ENCODE measurements around the gene LZTS2.
"Not testable (repeated sequence)": the region's sequence is repeated elsewhere in the genome, so short reads cannot be mapped to it uniquely, and the experiment has no call there.

The LZTS2 gene

DNA sequence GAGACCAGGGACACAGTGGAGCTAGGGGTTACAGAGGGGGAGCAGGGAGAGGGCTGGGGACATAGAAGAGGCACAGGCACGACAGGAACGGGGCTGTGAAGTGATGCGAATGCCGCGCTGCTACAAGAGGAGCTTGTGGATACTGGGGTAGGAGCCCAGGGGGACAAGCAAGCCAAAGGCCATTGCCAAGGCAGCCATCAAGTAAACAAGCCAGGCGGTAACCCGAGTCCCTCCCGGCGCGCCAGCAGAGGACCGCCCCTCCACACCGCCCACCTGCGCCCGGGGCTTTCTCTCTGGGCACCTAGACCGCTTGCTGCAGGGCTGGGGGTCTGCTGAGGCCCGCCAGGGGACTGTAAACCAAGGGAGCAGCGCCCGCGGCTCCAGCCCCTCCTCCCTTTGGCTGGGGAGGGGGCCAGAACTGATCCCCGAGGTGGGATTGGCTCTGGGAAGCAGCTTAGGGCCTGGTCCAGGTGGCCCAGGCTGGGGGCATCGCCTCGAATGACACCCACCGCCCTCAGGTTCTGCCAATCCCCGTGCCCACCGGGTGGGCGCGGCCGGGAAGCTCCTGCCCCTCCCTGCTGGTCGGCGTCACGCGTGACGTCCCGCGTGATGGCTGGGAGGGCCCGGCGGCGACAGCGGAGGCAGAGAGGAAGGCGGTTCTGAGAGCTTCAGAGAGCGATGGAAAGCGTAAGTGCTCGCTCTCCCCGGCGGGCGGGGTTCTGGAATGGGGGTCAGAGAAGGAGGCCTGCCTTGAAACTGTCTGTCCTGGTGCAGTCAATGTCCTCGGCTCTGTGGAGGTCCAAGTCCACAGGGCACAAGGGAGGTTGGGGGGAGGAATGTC, 32.4 kb downstream of the LZTS2 start:
- peak; percentile 74 for TF ChIP-seq POLR2A (IDR thresholded peaks at IDR 0.05; ENCODE audit: low read depth, low read length)
- no peak for FAIRE-seq
- no peak for DNase-seq (ENCODE audit: insufficient read length, low spot score)

DNA sequence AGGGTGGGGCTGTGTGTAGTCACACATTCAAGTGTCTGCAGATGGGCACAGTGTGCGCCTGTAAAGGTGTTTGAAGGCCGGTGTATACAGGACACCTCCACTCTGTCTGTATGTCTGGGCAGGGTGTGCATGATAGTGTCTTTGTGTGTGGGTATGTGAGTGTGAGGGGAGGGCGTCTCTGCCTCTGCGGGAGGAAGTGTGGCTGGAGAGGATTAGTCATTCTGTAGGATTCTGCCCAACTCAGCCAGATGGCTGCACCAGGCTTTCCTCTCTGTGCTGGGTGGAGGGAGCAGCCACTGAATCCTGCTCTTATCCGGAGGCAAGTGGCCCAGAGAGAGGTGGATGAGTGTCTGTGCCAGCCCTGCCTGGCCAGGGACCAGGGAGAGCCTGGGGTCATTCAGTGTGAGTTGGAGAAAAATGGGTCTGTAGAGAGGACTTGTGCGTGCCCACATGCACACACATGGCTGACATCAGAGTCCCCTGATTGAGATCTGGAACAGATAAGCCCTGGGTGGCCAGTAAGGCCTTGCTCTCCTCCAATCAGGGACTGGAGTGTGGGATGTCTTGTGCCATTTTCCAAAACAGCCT, 33.1 kb downstream of the LZTS2 start:
- FAIRE-seq (peak; percentile 27), DNase-seq (ENCODE audit: insufficient read length, low spot score) (peak; percentile 80)
- TF ChIP-seq POLR2A (IDR thresholded peaks at IDR 0.05; ENCODE audit: low read depth, low read length) = peak; percentile 31

DNA sequence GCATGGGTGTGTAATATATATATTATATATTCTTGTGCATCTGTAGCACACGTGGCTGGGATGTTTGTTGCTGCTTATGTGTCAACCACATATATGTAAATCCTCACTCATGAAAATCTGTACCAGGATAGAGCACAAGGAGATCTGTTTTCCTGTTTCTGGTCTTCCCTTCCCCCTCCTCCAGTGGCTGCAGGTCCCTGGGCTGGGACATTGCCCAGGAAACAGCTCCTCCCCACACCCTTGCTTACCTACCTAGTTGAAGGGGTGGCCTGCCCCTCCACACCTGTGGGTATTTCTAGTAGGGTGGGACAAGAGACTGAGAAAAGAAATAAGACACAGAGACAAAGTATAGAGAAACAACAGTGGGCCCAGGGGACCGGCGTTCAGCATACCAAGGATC, 33.7 kb downstream of the LZTS2 start:
- no peak for TF ChIP-seq POLR2A (IDR thresholded peaks at IDR 0.05; ENCODE audit: low read depth, low read length)
- DNase-seq (ENCODE audit: insufficient read length, low spot score) = no peak
- FAIRE-seq = no peak

DNA sequence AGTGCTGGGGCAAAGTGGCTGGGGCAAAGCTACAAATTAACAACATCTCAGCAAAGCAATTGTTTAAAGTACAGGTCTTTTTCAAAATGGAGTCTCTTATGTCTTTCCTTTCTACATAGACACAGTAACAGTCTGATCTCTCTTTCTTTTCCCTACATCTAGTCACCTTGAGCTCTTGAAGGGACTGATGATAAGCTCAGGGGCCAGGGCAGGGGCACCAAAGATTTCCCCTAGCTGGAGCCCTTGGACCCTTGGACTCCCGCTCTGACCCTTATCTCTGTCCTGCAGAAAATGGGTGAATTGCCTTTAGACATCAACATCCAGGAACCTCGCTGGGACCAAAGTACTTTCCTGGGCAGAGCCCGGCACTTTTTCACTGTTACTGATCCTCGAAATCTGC, 34.8 kb downstream of the LZTS2 start:
- not testable (repeated sequence) for DNase-seq (ENCODE audit: insufficient read length, low spot score); FAIRE-seq

DNA sequence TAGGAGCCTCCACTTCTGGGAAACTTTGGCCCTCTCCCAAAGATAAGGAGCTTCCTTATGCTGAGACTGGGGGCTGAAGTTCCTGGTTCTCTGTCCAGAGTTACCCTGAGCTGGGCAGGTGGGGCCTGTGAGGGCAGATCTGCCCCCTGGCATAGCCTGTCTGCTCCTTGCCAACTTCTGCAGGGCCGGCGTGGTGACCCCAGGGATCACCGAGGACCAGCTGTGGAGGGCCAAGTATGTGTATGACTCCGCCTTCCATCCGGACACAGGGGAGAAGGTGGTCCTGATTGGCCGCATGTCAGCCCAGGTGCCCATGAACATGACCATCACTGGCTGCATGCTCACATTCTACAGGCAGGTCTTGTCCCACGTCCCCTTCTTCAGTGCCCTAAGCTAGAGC, 35.7 kb downstream of the LZTS2 start:
- no peak for TF ChIP-seq POLR2A (IDR thresholded peaks at IDR 0.05; ENCODE audit: low read depth, low read length)
- FAIRE-seq (no peak), DNase-seq (ENCODE audit: insufficient read length, low spot score) (no peak)

DNA sequence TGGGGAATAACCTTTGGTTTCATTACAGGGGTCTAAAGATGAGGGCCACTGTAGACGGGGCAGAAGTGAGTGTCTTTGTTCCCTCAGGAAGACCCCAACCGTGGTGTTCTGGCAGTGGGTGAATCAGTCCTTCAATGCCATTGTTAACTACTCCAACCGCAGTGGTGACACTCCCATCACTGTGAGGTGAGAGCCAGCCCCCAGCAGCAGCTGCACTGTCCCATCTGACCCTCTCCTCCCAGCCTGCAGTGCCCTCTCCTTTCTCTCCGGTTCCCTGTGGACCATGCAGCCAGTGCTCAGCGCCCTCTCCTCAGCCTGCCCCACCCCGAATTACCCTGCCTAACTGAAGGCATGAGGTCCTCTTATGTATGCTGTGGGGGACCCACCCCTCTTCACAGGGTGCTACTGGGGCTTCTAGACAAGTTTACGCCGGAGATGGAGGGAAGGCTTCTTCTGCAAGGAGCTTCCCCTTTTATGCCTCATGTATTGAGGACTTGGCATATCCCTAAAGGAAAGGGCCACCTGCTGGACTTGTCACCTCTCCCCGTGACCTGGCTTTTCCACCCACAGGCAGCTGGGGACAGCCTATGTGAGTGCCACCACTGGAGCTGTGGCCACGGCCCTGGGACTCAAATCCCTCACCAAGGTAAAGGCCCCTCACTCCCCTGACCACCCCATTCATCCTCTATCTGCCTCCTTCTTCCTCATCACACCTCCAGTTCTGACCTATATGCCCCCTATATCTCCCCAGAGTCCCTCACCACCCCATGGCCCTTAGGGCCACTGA, 36.5 kb downstream of the LZTS2 start:
- no peak for FAIRE-seq
- DNase-seq (ENCODE audit: insufficient read length, low spot score) = no peak
- TF ChIP-seq POLR2A (IDR thresholded peaks at IDR 0.05; ENCODE audit: low read depth, low read length) = no peak

DNA sequence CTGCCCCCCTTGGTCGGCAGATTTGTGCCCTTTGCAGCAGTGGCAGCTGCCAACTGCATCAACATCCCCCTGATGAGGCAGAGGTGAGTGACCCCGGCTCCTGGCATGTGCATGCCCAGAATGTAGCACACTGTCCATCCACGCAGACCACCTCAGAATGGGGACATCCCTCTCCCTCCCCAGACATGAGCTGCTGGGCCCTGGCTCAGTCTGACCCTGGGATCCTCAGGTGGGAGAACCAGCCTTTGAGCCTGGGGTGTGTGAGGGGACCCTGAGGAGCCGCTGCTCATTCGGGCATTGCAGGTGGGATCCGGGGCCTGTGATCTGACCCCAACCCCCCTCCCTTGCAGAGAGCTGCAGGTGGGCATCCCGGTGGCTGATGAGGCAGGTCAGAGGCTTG, 37.1 kb downstream of the LZTS2 start:
- DNase-seq (ENCODE audit: insufficient read length, low spot score) (no peak), FAIRE-seq (no peak)
- no peak for TF ChIP-seq POLR2A (IDR thresholded peaks at IDR 0.05; ENCODE audit: low read depth, low read length)

DNA sequence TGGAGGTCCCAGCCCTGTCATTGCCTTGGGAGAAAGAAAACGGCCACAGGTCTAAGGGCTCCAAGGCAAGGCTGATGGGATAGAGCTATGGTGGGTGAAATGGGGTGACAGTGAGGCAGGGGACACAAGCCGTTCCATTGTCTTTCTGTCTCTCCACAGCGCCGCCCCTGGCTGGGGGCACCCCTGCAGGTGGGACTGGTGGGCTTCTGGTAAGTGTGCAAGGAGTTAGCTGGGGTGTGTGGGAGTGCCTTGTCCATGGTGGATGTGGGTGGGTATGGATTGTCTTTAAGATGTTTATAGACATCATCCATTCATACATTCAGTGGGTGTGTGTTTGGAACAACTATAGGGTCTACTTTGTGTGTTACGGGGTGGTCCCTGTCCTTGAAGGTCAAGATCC, 38.9 kb downstream of the LZTS2 start:
- TF ChIP-seq POLR2A (IDR thresholded peaks at IDR 0.05; ENCODE audit: low read depth, low read length) = no peak
- DNase-seq (ENCODE audit: insufficient read length, low spot score) = no peak
- no peak for FAIRE-seq

DNA sequence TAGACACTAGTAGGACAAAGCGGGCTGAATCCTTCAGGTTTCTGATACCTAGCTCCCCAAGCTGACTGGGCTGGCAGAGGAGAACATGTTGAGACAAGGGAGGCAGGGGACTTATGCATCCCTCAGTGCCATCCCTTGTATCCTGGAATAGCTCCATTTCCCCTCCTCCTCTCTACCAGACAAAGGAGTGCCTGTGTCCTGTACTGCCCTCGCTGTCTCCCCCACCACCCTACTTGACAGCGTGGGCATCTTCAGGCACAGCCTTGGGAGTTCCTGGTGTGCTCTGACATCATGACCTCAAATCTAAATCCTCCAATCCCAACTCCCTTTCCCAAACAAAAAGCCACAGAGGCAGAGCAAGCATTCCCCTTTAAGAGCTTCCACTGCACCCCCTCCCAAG, 40.5 kb downstream of the LZTS2 start:
- no peak for FAIRE-seq
- DNase-seq (ENCODE audit: insufficient read length, low spot score) = no peak
- no peak for TF ChIP-seq POLR2A (IDR thresholded peaks at IDR 0.05; ENCODE audit: low read depth, low read length)

DNA sequence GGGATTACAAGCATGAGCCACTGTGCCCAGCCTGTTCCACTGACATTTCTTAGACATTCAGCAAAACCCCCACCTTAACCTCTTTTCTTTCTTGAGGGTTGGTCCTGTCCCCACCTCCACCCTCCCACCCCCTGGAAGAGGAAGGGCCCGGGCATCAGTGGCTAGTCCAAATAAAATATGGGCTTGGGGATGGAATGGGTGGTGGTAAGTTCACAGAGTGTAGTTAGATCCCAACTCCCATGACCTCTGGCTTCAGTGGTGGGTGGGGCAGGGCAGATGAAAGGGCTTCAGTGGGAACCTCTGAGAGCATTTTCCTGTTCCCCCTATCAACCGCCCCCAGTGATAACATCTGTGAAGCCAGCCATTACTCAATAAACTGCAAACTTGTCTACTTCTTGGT, 41.2 kb downstream of the LZTS2 start:
- FAIRE-seq (no peak), DNase-seq (ENCODE audit: insufficient read length, low spot score) (no peak)
- TF ChIP-seq POLR2A (IDR thresholded peaks at IDR 0.05; ENCODE audit: low read depth, low read length) = no peak

DNA sequence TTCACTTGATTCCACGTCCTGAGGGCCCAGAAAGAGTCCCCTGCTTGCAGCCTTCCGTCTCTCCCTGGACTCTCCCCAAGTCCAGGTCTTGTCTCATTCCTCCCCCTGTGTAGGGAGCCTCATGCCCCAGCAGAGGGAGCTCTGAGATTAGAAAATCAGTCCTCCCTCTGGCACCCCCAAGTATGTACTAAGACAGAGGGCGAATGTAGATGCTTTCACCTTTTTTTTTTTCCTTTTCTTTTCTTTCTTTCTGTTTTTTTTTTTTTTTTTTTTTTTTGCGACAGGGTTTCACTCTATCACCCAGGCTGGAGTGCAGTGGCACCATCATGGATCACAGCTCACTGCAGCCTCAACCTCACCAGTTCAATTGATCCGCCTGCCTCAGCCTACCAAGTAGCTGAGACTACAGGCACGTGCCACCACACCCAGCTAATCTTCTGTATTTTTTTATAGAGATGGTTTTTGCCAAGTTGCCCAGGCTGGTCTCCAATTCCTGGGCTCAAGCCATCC, 41.7 kb downstream of the LZTS2 start:
- TF ChIP-seq POLR2A (IDR thresholded peaks at IDR 0.05; ENCODE audit: low read depth, low read length) = no peak
- FAIRE-seq (no peak), DNase-seq (ENCODE audit: insufficient read length, low spot score) (peak; percentile 84)

DNA sequence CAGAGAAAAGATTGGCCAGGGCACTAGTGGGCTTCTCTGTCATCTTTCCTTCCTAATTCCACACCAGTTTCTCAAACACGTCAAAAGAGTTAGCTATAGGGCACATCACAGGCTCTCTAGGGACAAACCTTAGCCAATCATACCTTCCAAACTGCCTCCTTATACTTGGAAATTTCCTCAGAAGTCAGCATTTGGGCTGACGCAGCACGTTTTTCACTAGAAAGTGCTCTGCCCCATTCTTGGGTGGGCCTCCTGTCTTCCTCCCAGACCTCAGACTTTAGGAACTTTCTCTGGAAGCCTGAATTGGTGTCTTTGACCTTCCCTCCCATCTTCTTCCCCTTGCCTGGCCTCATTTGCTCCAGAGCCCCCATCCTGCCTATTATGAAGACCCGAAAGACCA, 42.5 kb downstream of the LZTS2 start:
- TF ChIP-seq POLR2A (IDR thresholded peaks at IDR 0.05; ENCODE audit: low read depth, low read length) = no peak
- DNase-seq (ENCODE audit: insufficient read length, low spot score) (no peak), FAIRE-seq (no peak)

DNA sequence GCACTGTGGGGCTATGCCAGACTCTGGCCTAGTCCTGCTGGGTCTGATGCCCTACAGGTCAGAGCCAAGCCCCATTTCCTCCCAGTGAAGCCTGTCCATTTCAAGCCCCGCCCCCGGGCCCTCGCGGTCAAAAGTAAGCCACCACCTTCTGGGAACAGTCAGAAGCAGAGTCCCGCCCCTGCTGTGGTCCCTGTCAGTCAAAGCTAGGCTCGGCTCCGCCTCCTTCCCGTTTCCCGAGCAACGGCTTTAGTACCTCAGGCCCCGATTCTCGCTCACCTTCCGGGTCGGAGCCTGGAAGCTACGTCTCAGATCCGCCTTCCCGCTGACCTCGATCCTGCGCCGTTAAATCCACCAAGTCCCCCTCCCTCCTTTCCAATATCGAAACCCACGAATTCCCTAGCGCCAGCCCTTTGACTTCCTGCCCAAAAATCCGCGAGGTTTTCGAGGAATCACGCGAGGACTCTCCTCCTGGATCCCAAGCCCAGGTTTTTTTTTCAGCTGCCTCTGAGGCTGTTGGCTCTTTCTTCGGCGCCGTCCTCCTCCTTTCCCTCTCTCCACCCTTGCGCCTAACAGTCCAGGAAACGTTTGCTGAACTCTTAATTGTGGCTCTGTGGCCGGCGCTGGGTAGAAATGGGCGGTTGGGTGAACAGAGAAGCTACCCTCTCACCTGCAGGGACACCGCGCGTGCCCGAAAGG, 43.2 kb downstream of the LZTS2 start:
- peak; percentile 90 for DNase-seq (ENCODE audit: insufficient read length, low spot score)
- TF ChIP-seq POLR2A (IDR thresholded peaks at IDR 0.05; ENCODE audit: low read depth, low read length) = no peak; the same call in 1 of the 2 replicates
- FAIRE-seq = peak; percentile 71

DNA sequence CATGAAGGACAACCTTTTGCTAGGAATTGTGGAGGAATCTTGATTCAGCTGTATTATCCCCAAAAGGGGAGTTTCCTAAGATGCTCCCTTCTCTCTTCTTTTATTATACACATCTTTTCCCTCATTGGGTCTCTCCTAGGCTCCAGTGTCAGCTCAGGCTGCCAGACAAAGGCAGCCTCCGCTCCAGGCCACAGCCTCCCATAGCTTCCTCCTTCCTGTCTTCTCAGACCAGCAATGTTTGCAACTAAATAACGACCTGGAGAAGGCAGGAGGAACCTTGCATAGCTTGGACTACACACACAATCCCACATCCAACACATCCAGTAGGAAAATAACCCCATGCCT, 43.7 kb downstream of the LZTS2 start:
- DNase-seq (ENCODE audit: insufficient read length, low spot score) = no peak
- FAIRE-seq = no peak

More for the DNA sequence above, 43.7 kb downstream of the LZTS2 start:
- no peak for TF ChIP-seq POLR2A (IDR thresholded peaks at IDR 0.05; ENCODE audit: low read depth, low read length)

All from H54 (cell line).